SH-SY5Y (cell line): ENCODE measurements around the gene ZNF420.

ENCODE experiments used
- GATA2 ChIP-seq: IDR thresholded peaks from 2 replicates; pipeline ENCODE4 v1.6.1; 2011; ENCODE audit warnings: mild to moderate bottlenecking, low read depth, low read length
- GATA3 ChIP-seq: IDR thresholded peaks from 2 replicates; pipeline ENCODE4 v1.6.1; 2011; ENCODE audit warnings: low read depth, mild to moderate bottlenecking, low read length, moderate library complexity

DNA sequence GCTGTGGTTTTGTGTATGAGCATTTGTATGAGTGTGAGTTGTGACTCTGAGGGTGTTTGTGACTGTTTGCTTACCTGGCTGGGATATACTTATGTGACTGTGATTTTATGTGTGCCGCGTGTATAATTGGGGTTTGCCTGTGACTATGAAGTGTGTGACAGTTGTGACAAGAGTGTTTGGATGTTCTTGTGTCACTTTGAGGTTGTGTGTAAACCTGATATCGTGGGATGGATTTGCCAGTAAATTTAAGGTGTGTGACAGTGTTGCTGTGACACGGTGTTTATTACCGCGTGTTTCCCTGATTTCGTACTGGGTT, 442 bp downstream of the ZNF420 start:
- TF ChIP-seq GATA3 (no peak), GATA2 (no peak)
